Measurements from ENCODE around the gene NRDC.

NRDC gene

GRCh38 chr1:51780927-51781326 is 97.6 kb downstream of the NRDC start:
- DNase-seq: no peak

GRCh38 chr1:51776408-51776807 is 102.1 kb downstream of the NRDC start:
- DNase-seq: no peak

- DNase-seq: peak in 5 of 56 donors; percentile 3 to 39 (median 7)
These were observed 109.4 kb downstream of the NRDC start for GRCh38 chr1:51768971-51769588.

GRCh38 chr1:51761351-51761750 is 117.2 kb downstream of the NRDC start:
- DNase-seq: no peak

GRCh38 chr1:51760872-51761271 is 117.7 kb downstream of the NRDC start:
- DNase-seq: no peak

GRCh38 chr1:51758310-51758709 is 120.2 kb downstream of the NRDC start:
- no peak for DNase-seq

GRCh38 chr1:51756290-51756689 is 122.2 kb downstream of the NRDC start:
- DNase-seq: no peak

GRCh38 chr1:51755437-51755836 is 123.1 kb downstream of the NRDC start:
- no peak for DNase-seq

GRCh38 chr1:51754666-51755065 is 123.9 kb downstream of the NRDC start:
- DNase-seq: no peak

GRCh38 chr1:51753969-51754368 is 124.6 kb downstream of the NRDC start:
- no peak for DNase-seq

- DNase-seq: no peak
These were observed 126.2 kb downstream of the NRDC start for GRCh38 chr1:51752073-51752948.

- no peak for DNase-seq
These were observed 127.8 kb downstream of the NRDC start for GRCh38 chr1:51750729-51751128.

- no peak for DNase-seq
These were observed 128.3 kb downstream of the NRDC start for GRCh38 chr1:51750218-51750617.

GRCh38 chr1:51749151-51749550 is 129.4 kb downstream of the NRDC start:
- DNase-seq: no peak

- no peak for DNase-seq
These were observed 133.3 kb downstream of the NRDC start for GRCh38 chr1:51745304-51745570.

GRCh38 chr1:51744506-51745303 is 133.8 kb downstream of the NRDC start:
- no peak for DNase-seq

- DNase-seq: no peak
These were observed 137.3 kb downstream of the NRDC start for GRCh38 chr1:51741121-51741681.

GRCh38 chr1:51740652-51741051 is 137.9 kb downstream of the NRDC start:
- DNase-seq: no peak
